CD14-positive monocyte (primary cell): ENCODE results near the gene TOM1. TPM values are rescaled to one million over a fixed set of nuclear protein-coding genes. Genes with fewer than 3 reads are reported as not detected.

ENCODE experiments used
- DNase-seq, 3 donors: peaks; one replicate each; pipeline ENCODE4 v3.0.0-alpha.2; 2011 to 2022
- H2AFZ ChIP-seq: 2 replicates; pipeline ENCODE4 v1.6.0; 2012; ENCODE audit warnings: mild to moderate bottlenecking, low read depth, low read length, inconsistent platforms; ENCODE audit not compliant: insufficient read depth, poor library complexity, severe bottlenecking
- H3K27ac ChIP-seq, 2 donors: 1 replicate in 1 of 2; 2 replicates in 1 of 2; pipeline ENCODE4 v1.5.1; 2012 to 2013; ENCODE audit warnings: low read length in 2 of 2, control low read depth in 1 of 2, inconsistent platforms in 1 of 2, low read depth in 1 of 2, mild to moderate bottlenecking in 1 of 2
- H3K27me3 ChIP-seq, 2 donors: one replicate each; pipeline versions ENCODE4 v1.6.0 to v1.6.1; 2011 to 2013; ENCODE audit warnings: low read length in 2 of 2; ENCODE audit not compliant: control insufficient read depth in 2 of 2, insufficient read depth in 2 of 2
- H3K36me3 ChIP-seq, 2 donors: replicated peaks in 1 of 2; 1 replicate in 1 of 2; 2 replicates in 1 of 2; pipeline versions ENCODE4 v1.5.1 to v1.6.1; 2012 to 2013; ENCODE audit warnings: low read length in 2 of 2, control low read depth in 1 of 2, inconsistent platforms in 1 of 2, mild to moderate bottlenecking in 1 of 2; ENCODE audit not compliant: insufficient read depth in 2 of 2, control insufficient read depth in 1 of 2
- H3K4me1 ChIP-seq, 2 donors: 1 replicate in 1 of 2; 2 replicates in 1 of 2; pipeline versions ENCODE4 v1.5.1 to v1.6.1; 2012 to 2013; ENCODE audit warnings: low read length in 2 of 2, control low read depth in 1 of 2, inconsistent platforms in 1 of 2, mild to moderate bottlenecking in 1 of 2, moderate library complexity in 1 of 2; ENCODE audit not compliant: insufficient read depth in 2 of 2, control insufficient read depth in 1 of 2
- H3K4me2 ChIP-seq: replicated peaks from 2 replicates; pipeline ENCODE3; 2012; ENCODE audit warnings: low read length, moderate library complexity, mild to moderate bottlenecking; ENCODE audit not compliant: poor library complexity, severe bottlenecking; ENCODE audit errors: extremely low read depth
- H3K4me3 ChIP-seq, 3 experiments: fragments of 200-600 bp in 1 of 3; sonication (generic) in 1 of 3; replicated peaks in 1 of 3; 1 replicate in 2 of 3; 2 replicates in 1 of 3; pipeline ENCODE4 v1.5.1; 2011 to 2013; ENCODE audit warnings: low read length in 3 of 3, mild to moderate bottlenecking in 3 of 3, control low read depth in 2 of 3, low read depth in 2 of 3, inconsistent platforms in 1 of 3, moderate library complexity in 1 of 3
- H3K79me2 ChIP-seq: 2 replicates; pipeline ENCODE4 v1.6.0; 2012; ENCODE audit warnings: mild to moderate bottlenecking, control low read depth, inconsistent platforms, low read length, moderate library complexity; ENCODE audit not compliant: insufficient read depth
- H3K9ac ChIP-seq: 2 replicates; pipeline ENCODE4 v1.6.0; 2017; ENCODE audit warnings: low read length, mild to moderate bottlenecking; ENCODE audit not compliant: insufficient read depth, poor library complexity, severe bottlenecking
- H3K9me3 ChIP-seq, 2 donors: replicated peaks in 1 of 2; 1 replicate in 1 of 2; 2 replicates in 1 of 2; pipeline versions ENCODE4 v1.5.1 to v1.6.1; 2012 to 2013; ENCODE audit warnings: low read length in 2 of 2, control low read depth in 1 of 2; ENCODE audit not compliant: control insufficient read depth in 1 of 2, insufficient read depth in 1 of 2
- H4K20me1 ChIP-seq: 2 replicates; pipeline ENCODE4 v1.6.0; 2012; ENCODE audit warnings: mild to moderate bottlenecking, low read length, control low read depth, moderate library complexity; ENCODE audit not compliant: insufficient read depth
- H3K27ac Mint-ChIP-seq, 7 donors: one replicate each; pipeline ENCODE4 v1.8.0; 2020; ENCODE audit warnings: mild to moderate bottlenecking in 7 of 7, mixed read lengths in 7 of 7, moderate library complexity in 6 of 7, inconsistent platforms in 2 of 7
- H3K27me3 Mint-ChIP-seq, 3 donors: one replicate each; pipeline ENCODE4 v1.8.0; 2021 to 2022; ENCODE audit warnings: low read depth in 3 of 3, mild to moderate bottlenecking in 3 of 3, mixed read lengths in 3 of 3, moderate library complexity in 3 of 3, inconsistent platforms in 1 of 3
- H3K36me3 Mint-ChIP-seq, 2 donors: one replicate each; pipeline ENCODE4 v1.8.0; 2020; ENCODE audit warnings: mixed read lengths in 2 of 2, inconsistent platforms in 1 of 2, mild to moderate bottlenecking in 1 of 2
- H3K4me1 Mint-ChIP-seq: one replicate; pipeline ENCODE4 v1.8.0; 2020; ENCODE audit warnings: mild to moderate bottlenecking, mixed read lengths
- H3K4me3 Mint-ChIP-seq, 2 donors: one replicate each; pipeline ENCODE4 v1.8.0; 2020; ENCODE audit warnings: mild to moderate bottlenecking in 2 of 2, mixed read lengths in 2 of 2, moderate library complexity in 1 of 2
- H3K9me3 Mint-ChIP-seq, 7 donors: one replicate each; pipeline ENCODE4 v1.8.0; 2020 to 2022; ENCODE audit warnings: mixed read lengths in 7 of 7, mild to moderate bottlenecking in 6 of 7, moderate library complexity in 6 of 7, inconsistent platforms in 2 of 7
- CTCF ChIP-seq: fragments of 200-600 bp; IDR thresholded peaks from one replicate; pipeline ENCODE4 v1.8.0; 2022; ENCODE audit warnings: antibody characterized with exemption, mild to moderate bottlenecking
- WGBS: methylation state at CpG from one replicate; pipeline ENCODE4 v1.1.5; 2013; ENCODE audit warnings: missing lambda C conversion rate; ENCODE audit not compliant: insufficient coverage; 5-methylcytosine and 5-hydroxymethylcytosine counted together
- intact Hi-C, 2 donors: fragments of 100-400 bp; cut with micrococcal nuclease; formaldehyde crosslinking; loops; one replicate each; pipeline versions ENCODE4 v1.15.0 to v1.15.1; 2023
- polyA plus RNA-seq, 3 donors: library from polyadenylated mRNA; depleted of rRNA in 1 of 3; unstranded in 2 of 3; stranded (reverse) in 1 of 3; fragments of 300-500 nt in 2 of 3; fragments of >200 nt in 1 of 3; fragmentation: Illumina TruSeq in 2 of 3; gene quantifications; 1 replicate in 2 of 3; 2 replicates in 1 of 3; pipeline ENCODE4 v1.2.3, GENCODE V29; 2012 to 2021

The TOM1 gene
- polyA plus RNA-seq, 3 donors, result 80.5 to 167 (median 120) TPM

GRCh38 chr22:35378621-35379020 is 78.9 kb downstream of the TOM1 start:
- peaks cover 80% of the 10 kb centered on the region for H3K4me1 Mint-ChIP-seq
- peaks cover 0 to 11% (median 7%) of the 10 kb centered on the region in 3 donors for H3K27me3 Mint-ChIP-seq
- no peaks in the 10 kb centered on the region for H3K27me3 ChIP-seq
- peaks cover 83 to 95% of the 10 kb centered on the region in 2 donors for H3K4me1 ChIP-seq
- no peaks in the 10 kb centered on the region for H3K9me3 ChIP-seq
- peaks cover 0 to 2% (median 0%) of the 10 kb centered on the region in 7 donors for H3K9me3 Mint-ChIP-seq
- intact Hi-C loops, result loop anchor here in 1 of 2 donors (5.0 kb wide), 1 partner anchor 34 kb away; no protein-coding TSS in a partner anchor
- H3K4me3 ChIP-seq, result no peak overlapping the region
- no peak for DNase-seq
- peaks cover 10 to 15% of the 10 kb centered on the region in 2 donors for H3K36me3 Mint-ChIP-seq
- no peak overlapping the region for H2AFZ ChIP-seq
- no peak overlapping the region for H3K27ac ChIP-seq
- H3K27ac Mint-ChIP-seq, result peak overlapping the region in 3 of 7 donors; percentile 40 to 97 (median 92)
- H3K79me2 ChIP-seq, result peaks cover 20% of the 10 kb centered on the region
- TF ChIP-seq CTCF, result no peak
- no peak overlapping the region for H3K9ac ChIP-seq
- 86% methylated on average over 3 of the region's 3 CpGs for WGBS
- no peak overlapping the region for H3K4me2 ChIP-seq
- H4K20me1 ChIP-seq, result peaks cover 19% of the 10 kb centered on the region
- H3K36me3 ChIP-seq, result peaks cover 7 to 9% of the 10 kb centered on the region in 2 donors
- no peak overlapping the region for H3K4me3 Mint-ChIP-seq

- Histone ChIP-seq H3K4me3 (no peak overlapping the region), H3K9ac (no peak overlapping the region), H3K9me3 (no peaks in the 10 kb centered on the region), H2AFZ (no peak overlapping the region), H4K20me1 (peaks cover 26% of the 10 kb centered on the region), H3K79me2 (peaks cover 24% of the 10 kb centered on the region), H3K4me2 (no peak overlapping the region), H3K27me3 (no peaks in the 10 kb centered on the region), H3K27ac (no peak overlapping the region), H3K4me1 (peaks cover 88 to 99% of the 10 kb centered on the region in 2 donors), H3K36me3 (peaks cover 15 to 17% of the 10 kb centered on the region in 2 donors)
- no peak for TF ChIP-seq CTCF
- 93% methylated on average over 3 of the region's 10 CpGs for WGBS
- no peak for DNase-seq
- H3K9me3 Mint-ChIP-seq, result peaks cover 0 to 2% (median 0%) of the 10 kb centered on the region in 7 donors
- intact Hi-C loops, result loop anchor here in 1 of 2 donors (5.0 kb wide), 1 partner anchor 33 kb away; no protein-coding TSS in a partner anchor
- peaks cover 85% of the 10 kb centered on the region for H3K4me1 Mint-ChIP-seq
- H3K27ac Mint-ChIP-seq, result peak overlapping the region in 6 of 7 donors; percentile 22 to 96 (median 92)
- peaks cover 6 to 11% (median 7%) of the 10 kb centered on the region in 3 donors for H3K27me3 Mint-ChIP-seq
- peaks cover 18 to 22% of the 10 kb centered on the region in 2 donors for H3K36me3 Mint-ChIP-seq
- H3K4me3 Mint-ChIP-seq, result no peak overlapping the region
Observed at GRCh38 chr22:35379146-35379993, 79.7 kb downstream of the TOM1 start.
